HG03565 (cell line): Measurements from ENCODE around the gene ESPNL.

ENCODE experiments used
- ATAC-seq: cut with Tn5 transposase; IDR thresholded peaks from one replicate; pipeline ENCODE4 v1.9.1; 2021; ENCODE audit warnings: mild to moderate bottlenecking, moderate library complexity; ENCODE audit not compliant: unreplicated experiment

Gene ESPNL

GRCh38 chr2:238077292-238077691, 22.8 kb upstream of the ESPNL start:
- no peak for ATAC-seq

DNA sequence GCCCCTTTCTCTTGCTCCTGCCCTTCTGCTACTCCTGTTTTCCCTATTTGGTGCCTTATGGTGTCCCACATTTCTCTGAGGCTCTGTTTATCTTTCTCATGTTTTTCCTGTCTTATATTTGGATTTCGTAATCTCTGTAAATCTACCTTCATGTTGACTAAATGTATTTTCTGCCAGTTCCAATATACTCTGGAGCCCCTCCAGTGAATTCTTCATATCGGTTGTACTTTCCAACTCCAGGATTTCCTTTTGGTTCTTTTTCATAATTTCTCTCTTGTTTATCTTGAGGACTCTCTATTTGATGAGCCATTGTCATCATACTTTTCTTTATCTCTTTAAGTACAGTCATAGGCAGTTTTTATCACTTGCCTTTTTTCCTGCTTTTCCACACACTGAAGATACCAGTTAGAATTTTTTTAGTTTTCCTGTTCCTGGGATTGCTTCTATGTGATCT, 20.2 kb upstream of the ESPNL start:
- no peak for ATAC-seq

DNA sequence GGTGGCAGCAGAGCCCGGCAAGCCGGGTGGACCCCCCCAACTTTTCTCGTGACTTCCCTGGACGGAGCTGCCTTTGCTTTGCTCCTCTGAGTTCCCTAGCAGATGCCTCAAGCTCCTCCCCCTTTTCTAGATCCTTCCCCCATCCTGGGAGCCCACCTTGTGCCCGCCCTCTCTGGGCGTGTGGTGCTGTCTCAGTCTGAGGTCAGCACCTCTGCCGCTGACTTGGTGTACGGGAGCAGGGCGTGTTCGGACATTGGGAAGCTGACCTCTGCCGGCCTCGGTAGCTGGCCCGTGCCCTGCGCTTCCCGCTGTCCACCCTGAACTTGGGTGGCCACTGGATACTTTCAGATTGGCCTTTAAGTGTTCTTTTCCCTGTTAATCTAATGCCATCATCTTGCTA, 19.6 kb upstream of the ESPNL start:
- no peak for ATAC-seq

DNA sequence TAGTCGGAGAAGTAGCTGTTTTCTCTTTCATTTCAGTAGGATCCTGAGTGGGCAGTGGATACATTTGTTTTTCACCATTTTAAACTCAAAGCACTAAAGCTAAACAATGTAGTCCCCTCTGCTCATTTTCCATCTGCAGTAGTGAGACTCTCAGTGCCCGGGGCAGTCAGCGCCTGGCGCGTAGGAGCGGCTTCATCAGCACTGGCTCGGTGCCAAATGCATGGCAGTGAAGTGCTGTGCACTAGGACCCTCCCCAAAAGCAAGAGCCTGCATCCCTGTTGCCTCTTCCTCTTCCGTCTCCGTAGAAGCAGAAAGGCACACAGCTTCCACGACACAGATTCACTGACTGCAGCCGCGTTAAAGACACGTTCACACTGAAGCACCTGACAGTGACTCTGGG, 19.0 kb upstream of the ESPNL start:
- no peak for ATAC-seq

GRCh38 chr2:238081561-238081960, 18.6 kb upstream of the ESPNL start:
- no peak for ATAC-seq

DNA sequence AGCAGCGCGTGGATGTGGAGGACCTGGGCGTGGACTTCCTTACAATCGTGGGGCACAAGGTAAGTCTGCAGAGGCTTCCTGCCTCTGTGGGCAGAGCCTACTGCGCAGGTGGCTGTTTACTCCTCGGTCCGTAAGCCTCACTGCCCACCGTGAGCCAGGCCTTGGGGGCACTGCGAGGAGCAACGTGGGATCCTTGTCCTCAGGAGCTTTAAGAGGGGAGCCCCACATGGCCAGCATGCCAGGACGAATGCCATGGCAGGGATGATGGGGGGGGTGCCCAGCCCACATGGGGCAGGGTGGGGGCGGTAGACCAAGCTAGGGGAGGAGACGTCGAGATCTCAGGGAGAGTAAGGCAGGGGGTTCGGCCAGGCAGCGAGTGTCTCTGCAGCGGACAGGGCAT, 18.0 kb upstream of the ESPNL start:
- ATAC-seq, result no peak

GRCh38 chr2:238082827-238083226, 17.3 kb upstream of the ESPNL start:
- no peak for ATAC-seq

DNA sequence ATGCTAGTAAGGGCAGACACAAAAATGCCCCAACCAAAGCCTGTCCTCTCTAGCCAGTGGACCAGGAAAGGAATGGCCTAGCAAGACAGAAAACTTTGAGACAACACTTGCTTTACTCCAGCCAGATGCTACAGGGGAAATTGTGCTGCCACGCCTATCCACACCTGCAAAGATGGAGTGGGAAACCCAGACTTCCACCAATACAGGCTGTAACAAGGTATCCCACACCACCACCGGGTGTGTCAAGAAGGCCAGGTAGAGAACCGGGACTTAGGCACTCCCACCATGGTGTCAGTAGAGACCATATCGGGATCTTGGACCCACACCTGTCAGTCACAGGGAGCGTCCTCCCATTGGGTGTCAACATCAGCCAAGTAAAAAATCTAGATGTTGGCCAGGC, 16.2 kb upstream of the ESPNL start:
- no peak for ATAC-seq

GRCh38 chr2:238084761-238085160, 15.4 kb upstream of the ESPNL start:
- ATAC-seq, result no peak

GRCh38 chr2:238085899-238086298, 14.2 kb upstream of the ESPNL start:
- no peak for ATAC-seq

GRCh38 chr2:238087211-238087610, 12.9 kb upstream of the ESPNL start:
- no peak for ATAC-seq

DNA sequence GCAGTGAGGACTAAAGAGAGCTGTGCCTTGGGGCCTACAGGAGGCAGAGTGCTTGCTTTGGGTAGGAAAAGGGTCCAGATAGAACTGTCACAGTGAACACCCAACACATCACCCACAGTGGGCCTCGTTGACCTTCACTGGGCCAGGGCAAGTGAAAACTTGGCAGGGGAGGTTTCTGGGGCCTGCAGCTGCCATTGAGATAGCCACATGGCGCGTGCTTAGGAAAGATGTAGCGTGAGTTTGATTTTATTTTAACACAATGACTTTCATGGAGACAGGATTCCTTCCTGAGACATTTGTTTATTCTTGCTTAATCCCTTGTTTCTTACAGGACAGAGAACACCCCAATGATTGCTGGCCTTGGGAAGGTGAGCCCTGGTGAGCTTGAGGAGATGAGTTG, 9.3 kb upstream of the ESPNL start:
- ATAC-seq, result no peak

- ATAC-seq, result no peak
These were observed 8.6 kb upstream of the ESPNL start for GRCh38 chr2:238091436-238092060.

- ATAC-seq, result no peak
These were observed 7.6 kb upstream of the ESPNL start for GRCh38 chr2:238092486-238093035.

- no peak for ATAC-seq
These were observed 6.7 kb upstream of the ESPNL start for GRCh38 chr2:238093181-238094140.

- no peak for ATAC-seq
These were observed 5.6 kb upstream of the ESPNL start for GRCh38 chr2:238094438-238095022.

DNA sequence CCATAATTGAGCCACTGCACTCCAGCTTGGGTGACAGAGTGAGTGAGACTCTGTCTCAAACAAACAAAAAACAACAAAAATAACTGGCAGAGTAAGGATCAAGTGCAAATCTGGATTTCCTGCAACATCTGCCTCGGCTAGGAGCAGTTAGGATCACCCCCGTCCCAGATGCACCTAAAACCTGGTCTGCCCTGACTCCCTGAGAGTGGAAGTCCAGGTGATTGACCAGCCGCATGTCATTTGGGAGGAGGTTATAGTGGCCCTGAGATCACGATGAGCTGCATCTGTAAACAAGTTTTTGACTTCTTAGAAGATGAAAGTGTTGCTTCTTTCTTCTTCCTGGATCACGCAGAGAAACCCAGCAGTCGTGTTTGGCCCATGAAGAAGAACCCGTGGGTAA, 5.0 kb upstream of the ESPNL start:
- ATAC-seq, result no peak

- ATAC-seq, result no peak
These were observed 3.7 kb upstream of the ESPNL start for GRCh38 chr2:238096311-238097011.

DNA sequence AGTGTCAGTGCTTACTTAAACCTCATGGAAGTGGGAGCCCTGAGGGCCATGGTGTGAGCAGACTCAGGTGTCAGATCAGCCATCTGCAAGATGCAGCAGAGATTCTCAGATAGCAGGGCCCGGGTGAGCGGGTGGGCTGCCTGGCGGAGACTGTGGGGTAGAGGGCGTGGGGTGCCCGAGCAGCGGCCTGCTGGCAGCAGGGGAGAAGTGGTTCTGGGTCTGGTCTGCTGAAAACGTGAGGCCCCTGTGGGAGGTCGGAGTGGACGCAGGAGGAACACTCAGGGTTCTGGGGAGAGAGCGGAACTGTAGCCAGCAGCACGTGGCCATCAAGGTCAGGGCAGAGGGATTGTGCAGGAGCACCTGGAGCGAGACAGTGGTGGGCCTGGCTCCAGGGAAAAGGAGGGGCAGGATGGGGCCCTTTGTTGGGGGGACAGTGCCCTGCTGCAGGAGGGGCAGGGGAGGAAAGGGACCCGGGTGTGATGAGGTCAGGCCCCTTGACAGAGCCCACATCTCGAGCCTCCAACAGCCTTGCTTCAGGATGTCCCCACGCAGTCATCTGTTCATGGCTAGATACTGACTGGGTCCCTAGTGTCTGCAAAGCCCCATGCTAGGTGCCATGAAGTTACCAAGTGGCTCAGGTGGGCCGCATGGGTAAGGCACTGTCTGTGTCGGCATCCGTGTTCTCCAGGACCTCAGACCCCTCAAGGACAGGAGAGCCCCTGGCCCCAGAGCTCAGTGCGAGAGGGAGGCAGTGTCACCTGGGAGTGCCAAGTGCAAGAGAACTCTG, 2.7 kb upstream of the ESPNL start:
- ATAC-seq, result no peak
